Right kidney (tissue), 9 donors: ENCODE data around the gene ZNF835.
A peak's percentile ranks its signal among the peaks of the same experiment; 100 is the strongest.
"Not testable (repeated sequence)": the region's sequence is repeated elsewhere in the genome, so short reads cannot be mapped to it uniquely, and the experiment has no call there.

Source experiments
- DNase-seq: peaks from one replicate; pipeline ENCODE4 v3.0.0-alpha.2; 2016
- long read RNA-seq, 8 donors: transcript quantifications; one replicate each; lab custom pipeline, GENCODE V29; 2026

The ZNF835 gene
- long read RNA-seq, donor 1, partial matches to known transcripts: 0 of 2 reads
- long read RNA-seq, donor 1, other reads (novel, unspliced or antisense): 0 of 2 reads
- long read RNA-seq, donor 2: 0 reads
- long read RNA-seq, donor 3, partial matches to known transcripts: 0 of 2 reads
- long read RNA-seq, donor 3, other reads (novel, unspliced or antisense): 0 of 2 reads
- long read RNA-seq, donor 4, partial matches to known transcripts: 0 of 3 reads
- long read RNA-seq, donor 4, other reads (novel, unspliced or antisense): 0 of 3 reads
- long read RNA-seq, donor 5: 0 reads
- long read RNA-seq, donor 6, partial matches to known transcripts: 0 of 4 reads
- long read RNA-seq, donor 6, other reads (novel, unspliced or antisense): 0 of 4 reads
- long read RNA-seq, donor 7, partial matches to known transcripts: 0 of 1 reads
- long read RNA-seq, donor 7, other reads (novel, unspliced or antisense): 0 of 1 reads
- long read RNA-seq, donor 8, partial matches to known transcripts: 0 of 4 reads
- long read RNA-seq, donor 8, other reads (novel, unspliced or antisense): 0 of 4 reads

GRCh38 chr19:56671613-56671994, at the start of gene ZNF835:
Gene ZNF835 (minus strand): TSS chr19:56671757. CDS start chr19:56665198, 6,559 bp downstream.
- peak; percentile 90 for DNase-seq

- no peak for DNase-seq
These were observed 48.7 kb upstream of the ZNF835 start for GRCh38 chr19:56720281-56720680.

- no peak for DNase-seq
These were observed 46.7 kb upstream of the ZNF835 start for GRCh38 chr19:56718231-56718630.

GRCh38 chr19:56712611-56713276, 41.2 kb upstream of the ZNF835 start:
- no peak for DNase-seq

DNA sequence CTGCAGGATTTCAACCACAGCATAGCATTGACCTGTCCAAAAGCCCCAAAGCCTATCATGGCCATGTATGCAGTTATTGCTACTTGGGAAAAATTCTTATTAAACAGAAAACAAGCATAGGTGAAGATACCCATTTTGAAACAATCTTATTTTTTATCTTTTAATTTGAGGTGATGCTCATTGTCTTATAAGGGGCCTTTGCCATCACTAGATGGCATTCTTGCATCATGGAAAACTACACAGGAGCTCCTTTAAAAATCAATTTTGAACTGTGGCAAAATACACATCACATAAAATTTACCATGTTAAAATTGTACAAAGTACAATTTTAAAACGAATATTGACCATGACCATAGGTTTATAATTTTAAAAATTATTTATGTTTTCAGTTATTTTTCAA, 38.9 kb upstream of the ZNF835 start:
- DNase-seq: no peak

DNA sequence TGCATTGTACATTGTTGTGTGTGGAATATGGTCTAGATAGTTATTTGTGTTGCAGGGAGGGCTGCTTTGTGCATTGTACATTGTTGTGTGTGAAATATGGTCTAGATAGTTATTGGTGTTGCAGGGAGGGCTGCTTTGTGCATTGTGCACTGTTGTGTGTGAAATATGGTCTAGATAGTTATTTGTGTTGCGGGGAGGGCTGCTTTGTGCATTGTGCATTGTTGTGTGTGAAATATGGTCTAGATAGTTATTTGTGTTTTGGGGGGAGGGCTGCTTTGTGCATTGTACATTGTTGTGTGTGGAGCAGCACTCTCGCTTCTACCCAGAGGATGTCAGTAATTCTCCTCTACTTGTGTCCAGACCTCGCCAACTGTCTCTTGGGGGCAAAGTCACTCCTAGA, 36.3 kb upstream of the ZNF835 start:
- no peak for DNase-seq

DNA sequence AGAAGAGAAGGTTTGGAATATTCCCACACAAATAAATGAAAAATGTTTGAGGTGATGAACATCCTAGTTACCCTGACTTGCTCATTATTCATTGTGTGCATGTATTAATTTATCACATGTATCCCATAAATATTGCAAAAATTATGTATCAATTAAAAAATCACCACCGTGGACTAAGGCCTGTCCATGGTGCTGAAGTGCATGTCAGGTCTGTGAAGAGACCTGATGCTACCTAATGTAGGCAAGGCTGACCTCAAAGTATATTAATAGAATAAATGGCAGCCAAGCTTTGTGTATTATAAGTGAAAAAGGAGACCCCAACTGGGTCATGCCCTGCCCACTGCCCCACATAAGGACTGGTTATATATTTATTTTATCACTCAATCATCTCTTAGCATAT, 34.4 kb upstream of the ZNF835 start:
- no peak for DNase-seq

DNA sequence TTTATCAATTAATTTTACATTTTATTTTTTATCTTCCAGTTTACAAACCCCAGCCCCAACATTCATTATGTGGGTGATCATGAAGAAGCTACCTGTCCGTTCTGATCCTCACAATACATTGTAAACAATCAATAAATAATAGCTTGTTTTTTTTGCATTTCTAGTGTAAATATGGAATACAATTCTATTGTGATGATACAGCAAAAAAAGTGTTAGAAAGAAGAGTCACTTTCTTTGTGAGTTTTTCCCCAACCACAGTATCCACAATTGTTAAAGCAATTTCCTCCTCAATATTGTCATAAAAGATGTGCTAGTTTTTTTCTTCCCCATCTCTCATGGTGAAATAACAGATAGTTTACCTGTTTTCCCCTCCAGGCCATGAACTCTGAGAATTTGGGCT, 30.3 kb upstream of the ZNF835 start:
- no peak for DNase-seq

DNA sequence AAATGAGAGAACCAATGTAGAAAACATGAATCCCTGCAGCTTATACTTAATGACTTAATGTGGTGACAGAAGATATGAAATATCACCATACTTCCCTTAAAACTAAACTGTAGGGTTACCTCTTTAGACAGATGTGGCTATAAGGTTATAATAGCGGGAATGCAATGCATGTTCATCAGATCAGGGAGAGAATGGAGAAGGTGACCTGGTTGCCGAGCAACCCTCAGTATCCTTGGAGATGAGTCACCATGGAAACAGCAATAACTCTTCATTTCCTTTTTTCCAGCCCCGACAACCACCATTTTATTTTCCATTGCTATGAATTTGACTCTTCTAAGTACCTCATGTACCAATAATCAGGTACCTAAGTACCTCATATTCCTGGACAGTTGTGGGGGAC, 28.0 kb upstream of the ZNF835 start:
- DNase-seq: no peak

DNA sequence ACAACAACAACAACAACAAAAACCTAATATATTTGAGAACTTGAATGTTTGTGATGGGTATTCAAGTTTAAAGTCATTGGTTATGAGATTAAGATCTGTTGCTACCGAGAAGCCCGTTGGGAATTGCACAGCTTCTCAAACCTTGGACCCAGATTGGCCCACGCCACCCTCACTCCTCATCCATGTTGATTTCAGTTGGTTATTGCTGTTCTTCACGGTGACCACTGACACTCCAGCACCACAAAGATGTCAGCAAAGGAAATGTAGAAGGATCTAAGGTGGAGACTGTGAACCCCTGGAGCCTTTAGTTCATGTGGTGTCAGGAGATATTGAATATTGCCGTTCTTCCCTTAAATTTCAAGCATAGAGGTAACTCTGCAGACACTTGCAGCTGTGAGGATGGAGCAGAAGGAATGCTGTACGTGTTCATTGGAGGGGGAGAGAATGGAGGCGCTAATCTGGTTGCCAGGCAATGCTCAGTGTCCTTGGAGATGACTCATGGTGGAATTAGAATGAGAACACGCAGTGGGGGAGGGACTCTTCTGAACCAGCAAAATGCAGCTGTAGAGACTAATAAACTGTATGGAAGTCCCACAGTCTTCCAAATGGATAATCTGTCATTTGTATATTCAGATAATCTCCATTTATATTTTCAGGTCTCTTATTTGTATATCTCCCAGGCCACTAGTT, 20.8 kb upstream of the ZNF835 start:
- DNase-seq: no peak

DNA sequence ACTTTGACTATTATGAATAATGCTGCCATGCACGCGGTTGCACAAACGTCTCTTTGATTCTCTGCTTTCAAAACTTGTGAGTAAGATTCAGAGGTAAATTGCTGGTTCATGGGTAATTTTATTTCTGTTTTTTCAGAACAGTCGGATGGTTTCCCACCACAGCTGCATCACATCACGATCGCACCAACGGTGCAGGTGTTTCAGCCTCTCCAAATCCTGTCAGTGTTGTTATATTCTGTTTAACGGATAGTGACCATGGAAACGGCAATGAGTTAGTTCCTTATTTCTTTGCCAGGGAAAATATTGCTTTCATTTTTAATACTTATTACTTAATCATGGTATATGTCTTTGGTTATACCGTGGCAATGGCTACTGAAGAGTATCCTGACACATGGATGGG, 19.1 kb upstream of the ZNF835 start:
- DNase-seq: no peak

- no peak for DNase-seq
These were observed 17.6 kb upstream of the ZNF835 start for GRCh38 chr19:56689198-56689597.

DNA sequence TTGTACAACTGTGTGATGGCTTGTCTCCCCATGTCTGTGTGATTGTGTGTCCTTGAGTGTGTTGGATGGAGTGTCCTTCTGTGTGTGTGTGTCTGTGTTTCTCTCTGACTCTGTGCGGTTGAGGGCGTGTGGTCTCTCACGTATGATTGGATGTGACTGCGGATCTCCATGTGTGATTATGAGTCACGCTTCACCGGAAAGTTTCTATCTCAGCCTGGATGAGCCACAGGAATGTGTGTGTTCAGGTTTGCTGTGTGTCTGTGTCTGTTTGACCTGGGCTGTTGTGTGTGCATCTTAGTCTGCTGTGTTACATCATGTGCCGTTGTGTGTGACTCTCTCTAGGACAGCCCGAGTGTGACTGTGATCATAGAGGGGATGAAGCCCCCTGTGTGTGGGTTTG, 15.5 kb upstream of the ZNF835 start:
- no peak for DNase-seq

GRCh38 chr19:56683116-56683515, 11.6 kb upstream of the ZNF835 start:
- no peak for DNase-seq

- no peak for DNase-seq
These were observed 10.1 kb upstream of the ZNF835 start for GRCh38 chr19:56681702-56682101.

- DNase-seq: no peak
These were observed 6.6 kb upstream of the ZNF835 start for GRCh38 chr19:56678205-56678604.

DNA sequence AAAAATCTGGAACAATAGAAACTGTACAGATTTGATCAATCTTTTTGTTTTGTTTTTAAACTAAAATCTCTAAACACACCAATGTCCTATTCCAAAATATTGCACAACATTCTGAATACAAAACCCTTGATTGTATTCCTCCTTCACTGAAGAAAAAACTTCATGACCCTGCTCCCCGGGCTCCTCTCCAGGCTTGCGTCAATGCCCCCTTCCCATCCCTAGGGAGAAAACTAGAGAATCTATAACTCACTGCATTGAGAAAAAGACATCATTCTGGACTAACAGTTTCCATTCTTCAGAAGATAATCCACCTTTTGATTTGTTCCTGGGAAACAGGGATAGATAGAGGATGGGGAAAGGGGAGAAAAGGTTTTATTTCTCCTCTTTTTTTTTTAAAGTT, 1.1 kb upstream of the ZNF835 start:
- DNase-seq: not testable (repeated sequence)

GRCh38 chr19:56670961-56671612, 470 bp downstream of the ZNF835 start:
- DNase-seq: no peak

DNA sequence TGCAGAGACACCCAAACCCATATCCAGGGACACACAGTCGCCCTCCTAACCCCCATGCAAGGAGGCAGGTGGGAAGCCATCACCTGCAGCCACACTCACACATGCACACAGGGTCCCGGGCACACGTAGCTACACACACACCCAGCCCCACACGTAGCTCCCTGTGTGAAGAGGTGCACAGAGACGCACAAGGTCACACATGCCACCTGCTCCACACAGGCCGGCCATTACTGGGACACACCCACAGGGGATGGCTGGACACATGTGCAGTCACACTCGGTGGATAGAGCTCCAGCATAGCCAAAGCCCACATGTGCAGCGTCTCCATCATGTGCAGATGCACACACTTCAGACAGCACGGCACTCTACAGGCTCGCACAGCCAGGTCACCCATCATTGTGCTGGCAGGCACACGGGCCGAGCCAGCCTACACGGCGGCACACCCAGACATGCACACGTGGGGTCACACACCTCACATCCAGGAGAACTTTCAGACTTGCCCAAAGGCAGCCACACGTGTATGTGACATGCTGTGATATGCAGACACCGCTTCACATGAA, 1.1 kb downstream of the ZNF835 start:
- no peak for DNase-seq

DNA sequence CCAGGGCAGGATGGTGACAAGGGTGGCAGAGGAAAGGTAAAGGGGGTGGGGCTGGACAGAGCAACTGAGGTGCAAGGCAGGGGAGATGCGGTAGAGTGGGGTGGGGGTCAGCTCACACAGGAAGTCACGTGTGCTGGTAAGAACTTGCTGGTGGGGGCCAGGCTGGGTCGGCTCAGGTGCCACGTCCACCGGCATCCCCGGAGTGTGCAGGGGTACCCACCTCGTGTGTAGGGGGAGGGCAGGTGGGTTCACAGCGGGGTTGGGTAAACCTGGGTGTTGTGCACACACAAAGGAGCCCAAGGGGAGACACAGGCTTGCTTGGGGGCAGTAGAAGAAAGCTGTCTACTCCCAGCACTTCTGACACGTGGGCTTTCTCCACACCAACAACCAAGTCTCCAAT, 2.9 kb downstream of the ZNF835 start:
- DNase-seq: no peak

- DNase-seq: no peak
These were observed 4.2 kb downstream of the ZNF835 start for GRCh38 chr19:56667311-56667870.

GRCh38 chr19:56664511-56664910, 7.0 kb downstream of the ZNF835 start:
- no peak for DNase-seq
